HFFc6 (cell line): ENCODE measurements around the gene LSAMP. TPM values are rescaled to one million over a fixed set of nuclear protein-coding genes. Genes with fewer than 3 reads are reported as not detected.

ENCODE experiments used
- DNase-seq: peaks from one replicate; pipeline ENCODE4 v3.0.0-alpha.2; 2018
- H3K27ac Mint-ChIP-seq: 2 replicates; pipeline ENCODE4 v1.8.0; 2020; ENCODE audit warnings: mild to moderate bottlenecking, mixed read lengths
- H3K27me3 Mint-ChIP-seq: 2 replicates; pipeline ENCODE4 v1.8.0; 2021; ENCODE audit warnings: mild to moderate bottlenecking, moderate library complexity, mixed read lengths; ENCODE audit not compliant: insufficient read depth
- H3K36me3 Mint-ChIP-seq: 2 replicates; pipeline ENCODE4 v1.8.0; 2021; ENCODE audit warnings: low read depth, mixed read lengths
- H3K4me1 Mint-ChIP-seq: 2 replicates; pipeline ENCODE4 v1.8.0; 2020; ENCODE audit warnings: low read depth, mixed read lengths
- H3K4me3 Mint-ChIP-seq: 2 replicates; pipeline ENCODE4 v1.8.0; 2020; ENCODE audit warnings: mild to moderate bottlenecking, moderate library complexity, mixed read lengths
- H3K9me3 Mint-ChIP-seq: 2 replicates; pipeline ENCODE4 v1.8.0; 2020; ENCODE audit warnings: mild to moderate bottlenecking, mixed read lengths
- CTCF ChIP-seq: fragments of 200-600 bp; sonication (generic); IDR thresholded peaks from 2 replicates; pipeline ENCODE4 v1.5.0; 2021; ENCODE audit warnings: antibody characterized with exemption, mild to moderate bottlenecking
- total RNA-seq, 6 experiments: library from RNA; stranded (reverse); fragmentation: NEBNext Ultra II Directional; extraction: Animal tissue kit (Norgen Biotek cat#: 25700); gene quantifications; 2 replicates in 1 of 6; 3 replicates in 5 of 6; pipeline ENCODE4 v1.2.3, GENCODE V29; 2021

The LSAMP gene
- total RNA-seq, 6 experiments from 2014 or later: not detected

- H3K27me3 Mint-ChIP-seq: no peaks in the 10 kb centered on the region
- no peak for TF ChIP-seq CTCF
- H3K4me1 Mint-ChIP-seq: no peaks in the 10 kb centered on the region
- H3K4me3 Mint-ChIP-seq: no peak overlapping the region
- no peaks in the 10 kb centered on the region for H3K36me3 Mint-ChIP-seq
- DNase-seq: no peak
- peaks cover 37% of the 10 kb centered on the region for H3K9me3 Mint-ChIP-seq
- no peak overlapping the region for H3K27ac Mint-ChIP-seq
These were observed 12.5 kb downstream of the LSAMP start for GRCh38 chr3:116432795-116433194.

- Mint-ChIP-seq H3K4me1 (no peaks in the 10 kb centered on the region), H3K27ac (no peak overlapping the region), H3K9me3 (peaks cover 37% of the 10 kb centered on the region), H3K36me3 (no peaks in the 10 kb centered on the region), H3K27me3 (no peaks in the 10 kb centered on the region), H3K4me3 (no peak overlapping the region)
- no peak for TF ChIP-seq CTCF
- no peak for DNase-seq
These were observed 15.6 kb downstream of the LSAMP start for GRCh38 chr3:116429479-116430269.

GRCh38 chr3:116426036-116426435 lies 19.3 kb downstream of the LSAMP start:
- no peak for DNase-seq
- TF ChIP-seq CTCF: no peak
- no peaks in the 10 kb centered on the region for H3K27me3 Mint-ChIP-seq
- no peak overlapping the region for H3K27ac Mint-ChIP-seq
- H3K36me3 Mint-ChIP-seq: no peaks in the 10 kb centered on the region
- H3K9me3 Mint-ChIP-seq: peaks cover 32% of the 10 kb centered on the region
- no peak overlapping the region for H3K4me3 Mint-ChIP-seq
- no peaks in the 10 kb centered on the region for H3K4me1 Mint-ChIP-seq

GRCh38 chr3:116425126-116425525 lies 20.2 kb downstream of the LSAMP start:
- Mint-ChIP-seq H3K36me3 (no peaks in the 10 kb centered on the region), H3K27ac (no peak overlapping the region), H3K4me1 (no peaks in the 10 kb centered on the region), H3K27me3 (no peaks in the 10 kb centered on the region), H3K4me3 (no peak overlapping the region), H3K9me3 (peaks cover 29% of the 10 kb centered on the region)
- no peak for DNase-seq
- TF ChIP-seq CTCF: no peak

GRCh38 chr3:116423945-116424344 lies 21.3 kb downstream of the LSAMP start:
- no peak overlapping the region for H3K27ac Mint-ChIP-seq
- no peaks in the 10 kb centered on the region for H3K4me1 Mint-ChIP-seq
- no peak for TF ChIP-seq CTCF
- H3K9me3 Mint-ChIP-seq: peaks cover 29% of the 10 kb centered on the region
- no peaks in the 10 kb centered on the region for H3K36me3 Mint-ChIP-seq
- DNase-seq: no peak
- no peaks in the 10 kb centered on the region for H3K27me3 Mint-ChIP-seq
- no peak overlapping the region for H3K4me3 Mint-ChIP-seq
